HG02678 (cell line): ENCODE measurements around the gene RAB24.
"Not testable (repeated sequence)": the region's sequence is repeated elsewhere in the genome, so short reads cannot be mapped to it uniquely, and the experiment has no call there.

ENCODE experiments used
- ATAC-seq: cut with Tn5 transposase; IDR thresholded peaks from one replicate; pipeline ENCODE4 v1.9.1; 2021; ENCODE audit warnings: mild to moderate bottlenecking, moderate library complexity; ENCODE audit not compliant: unreplicated experiment

The RAB24 gene

DNA sequence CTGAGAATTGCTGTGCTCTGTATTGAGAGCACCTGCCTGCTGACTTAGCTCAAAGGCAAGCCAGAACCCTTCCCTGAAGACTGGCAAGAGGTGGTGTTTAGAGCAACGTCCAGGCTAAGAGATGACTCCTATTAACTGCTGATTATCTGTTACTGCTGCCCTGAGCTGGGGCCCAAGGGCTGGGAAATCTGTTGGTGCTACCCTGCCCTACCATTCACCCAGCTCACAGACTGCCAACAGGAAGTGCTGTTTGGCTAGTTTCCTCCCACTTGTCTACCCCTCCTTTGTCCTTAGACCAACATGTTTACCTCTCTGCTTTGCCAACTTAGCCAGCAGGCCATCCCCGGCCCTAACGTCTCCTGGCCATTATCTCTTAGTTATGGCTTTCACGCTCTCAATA lies 6.9 kb downstream of the RAB24 start:
- no peak for ATAC-seq

DNA sequence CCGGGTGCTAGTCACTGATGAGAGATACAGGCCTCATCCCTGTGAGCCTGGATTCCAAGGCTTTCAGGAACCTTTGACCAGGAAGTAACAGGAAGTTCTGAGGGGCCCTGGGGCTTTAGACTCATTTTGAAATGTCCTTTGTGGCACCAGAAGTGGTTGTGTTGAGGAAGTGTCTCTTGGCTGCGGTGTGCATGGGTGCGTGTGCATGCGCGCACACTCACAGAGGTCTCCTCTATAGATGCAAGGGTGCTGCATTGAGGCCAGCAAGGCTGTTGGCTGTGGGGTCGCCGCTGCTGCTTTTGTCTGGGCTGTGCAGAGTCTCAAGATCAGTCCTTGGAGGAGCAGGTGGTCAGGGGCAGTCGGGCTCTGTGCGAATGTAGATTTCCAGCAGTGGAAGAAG lies 7.6 kb downstream of the RAB24 start:
- no peak for ATAC-seq

DNA sequence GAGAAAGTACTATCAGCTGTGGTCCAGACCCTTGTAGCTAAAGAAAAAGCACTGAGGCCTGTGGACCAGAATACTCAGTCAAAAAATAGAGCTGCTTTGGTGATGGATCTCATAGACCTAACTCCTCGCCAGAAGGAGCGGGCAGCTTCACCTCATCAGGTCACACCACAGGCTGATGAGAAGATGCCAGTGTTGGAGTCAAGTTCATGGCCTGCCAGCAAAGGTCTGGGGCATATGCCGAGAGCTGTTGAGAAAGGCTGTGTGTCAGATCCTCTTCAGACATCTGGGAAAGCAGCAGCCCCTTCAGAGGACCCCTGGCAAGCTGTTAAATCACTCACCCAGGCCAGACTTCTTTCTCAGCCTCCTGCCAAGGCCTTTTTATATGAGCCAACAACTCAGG lies 8.9 kb downstream of the RAB24 start:
- no peak for ATAC-seq

DNA sequence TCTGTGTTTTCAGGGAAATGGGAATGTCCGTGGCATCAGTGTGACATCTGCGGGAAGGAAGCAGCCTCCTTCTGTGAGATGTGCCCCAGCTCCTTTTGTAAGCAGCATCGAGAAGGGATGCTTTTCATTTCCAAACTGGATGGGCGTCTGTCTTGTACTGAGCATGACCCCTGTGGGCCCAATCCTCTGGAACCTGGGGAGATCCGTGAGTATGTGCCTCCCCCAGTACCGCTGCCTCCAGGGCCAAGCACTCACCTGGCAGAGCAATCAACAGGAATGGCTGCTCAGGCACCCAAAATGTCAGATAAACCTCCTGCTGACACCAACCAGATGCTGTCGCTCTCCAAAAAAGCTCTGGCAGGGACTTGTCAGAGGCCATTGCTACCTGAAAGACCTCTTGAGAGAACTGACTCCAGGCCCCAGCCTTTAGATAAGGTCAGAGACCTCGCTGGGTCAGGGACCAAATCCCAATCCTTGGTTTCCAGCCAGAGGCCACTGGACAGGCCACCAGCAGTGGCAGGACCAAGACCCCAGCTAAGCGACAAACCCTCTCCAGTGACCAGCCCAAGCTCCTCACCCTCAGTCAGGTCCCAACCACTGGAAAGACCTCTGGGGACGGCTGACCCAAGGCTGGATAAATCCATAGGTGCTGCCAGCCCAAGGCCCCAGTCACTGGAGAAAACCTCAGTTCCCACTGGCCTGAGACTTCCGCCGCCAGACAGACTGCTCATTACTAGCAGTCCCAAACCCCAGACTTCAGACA lies 9.5 kb downstream of the RAB24 start:
- no peak for ATAC-seq

DNA sequence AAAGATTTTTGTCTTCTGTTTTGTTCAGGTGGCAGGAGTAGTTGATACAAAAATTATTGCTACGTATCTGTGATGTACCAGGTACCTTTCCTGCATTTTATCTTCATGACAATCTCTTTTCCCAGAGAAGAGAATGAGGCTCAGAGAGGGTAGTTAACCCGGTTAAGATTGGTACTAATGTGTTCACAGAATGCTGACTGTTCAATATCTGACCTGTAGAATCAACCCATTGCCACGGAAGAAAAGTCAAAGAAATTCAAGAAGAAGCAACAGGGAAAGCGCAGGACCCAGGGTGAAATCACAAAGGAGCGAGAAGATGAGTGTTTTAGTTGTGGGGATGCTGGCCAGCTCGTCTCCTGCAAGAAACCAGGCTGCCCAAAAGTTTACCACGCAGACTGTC lies 11.8 kb downstream of the RAB24 start:
- no peak for ATAC-seq

DNA sequence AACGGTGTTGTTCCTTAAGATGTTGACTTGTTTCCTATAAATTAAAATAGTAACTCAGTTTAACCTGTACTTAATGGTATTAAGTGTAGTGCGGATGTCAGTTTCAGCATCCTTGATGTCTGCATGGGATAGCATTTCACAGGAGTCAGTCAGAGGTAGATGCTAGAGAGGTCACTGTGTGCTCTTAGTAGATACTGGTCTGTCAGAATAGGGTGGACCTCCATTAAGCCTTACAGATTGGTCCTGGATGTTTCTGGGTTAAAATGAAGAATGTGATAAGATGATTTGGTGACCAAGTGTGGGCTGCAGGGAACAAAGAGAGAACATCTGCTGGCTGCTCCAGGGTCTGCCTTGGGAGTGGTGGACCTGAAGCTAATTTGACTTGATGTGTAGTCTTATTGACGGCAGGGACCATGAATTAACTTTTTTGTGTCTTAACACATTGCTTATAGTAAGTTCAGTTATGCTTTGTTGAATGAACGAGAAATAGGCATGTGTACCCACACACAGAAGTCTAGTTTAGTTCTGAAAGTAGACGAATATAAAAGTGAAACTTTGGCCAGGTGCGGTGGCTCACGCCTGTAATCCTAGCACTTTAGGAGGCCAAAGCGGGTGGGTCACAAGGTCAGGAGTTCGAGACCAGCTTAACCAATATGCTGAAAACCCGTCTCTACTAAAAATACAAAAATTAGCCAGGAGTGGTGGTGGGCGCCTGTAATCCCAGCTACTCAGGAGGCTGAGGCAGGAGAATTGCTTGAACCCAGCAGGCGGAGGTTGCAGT lies 12.5 kb downstream of the RAB24 start:
- ATAC-seq, result no peak

DNA sequence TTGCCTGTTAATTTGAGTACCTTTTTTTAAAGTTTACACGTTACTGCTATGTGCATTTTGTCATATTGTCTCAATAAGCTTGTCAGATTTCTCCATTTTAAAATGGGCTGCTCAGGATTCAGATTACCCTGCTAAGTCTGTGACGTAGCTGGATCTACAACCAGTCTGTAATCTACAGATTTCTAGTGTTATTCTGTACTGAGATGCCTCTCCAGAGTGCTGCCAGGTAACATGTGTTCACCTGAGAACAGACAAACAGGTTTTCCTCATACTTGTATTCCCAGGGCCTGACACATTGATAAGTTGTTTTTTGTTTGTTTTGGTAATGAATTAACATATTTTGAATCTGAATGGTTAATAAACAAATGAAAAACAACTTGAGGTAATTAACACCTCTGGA lies 15.3 kb downstream of the RAB24 start:
- ATAC-seq, result no peak

DNA sequence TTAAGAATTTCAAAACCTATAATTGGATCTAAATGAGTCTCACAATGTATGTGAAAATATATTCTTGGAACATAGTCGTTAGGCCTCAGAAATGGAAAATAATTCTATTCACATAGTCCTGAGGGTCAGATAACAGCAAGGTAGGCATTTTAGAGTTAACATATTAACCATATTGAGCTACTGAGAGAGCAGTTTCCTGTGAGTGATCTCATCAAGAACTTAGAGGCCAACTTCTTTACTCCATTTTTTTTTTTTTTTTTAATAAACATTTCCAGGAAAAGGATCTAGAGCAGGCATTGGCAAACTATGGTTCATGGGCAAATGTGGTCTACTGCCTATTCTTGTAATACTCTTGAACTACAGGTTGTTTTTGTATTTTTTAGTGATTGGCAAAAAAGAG lies 26.6 kb downstream of the RAB24 start:
- no peak for ATAC-seq

DNA sequence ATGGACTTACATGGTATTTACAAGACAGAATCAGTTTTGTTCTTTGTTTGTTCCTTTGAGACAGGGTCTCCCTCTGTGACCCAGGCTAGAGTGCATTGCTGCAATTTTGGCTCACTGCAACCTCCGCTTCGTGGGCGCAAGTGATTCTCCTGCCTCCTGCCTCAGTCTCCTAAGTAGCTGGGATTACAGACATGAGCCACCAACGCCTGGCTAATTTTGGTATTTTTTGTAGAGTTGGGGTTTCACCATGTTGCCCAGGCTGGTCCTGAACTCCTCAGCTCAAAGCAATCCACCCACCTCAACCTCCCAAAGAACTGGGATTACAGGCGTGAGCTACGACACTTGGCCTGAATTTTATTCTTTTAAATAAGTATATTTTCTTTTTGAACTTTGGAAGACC lies 27.6 kb downstream of the RAB24 start:
- ATAC-seq, result no peak

DNA sequence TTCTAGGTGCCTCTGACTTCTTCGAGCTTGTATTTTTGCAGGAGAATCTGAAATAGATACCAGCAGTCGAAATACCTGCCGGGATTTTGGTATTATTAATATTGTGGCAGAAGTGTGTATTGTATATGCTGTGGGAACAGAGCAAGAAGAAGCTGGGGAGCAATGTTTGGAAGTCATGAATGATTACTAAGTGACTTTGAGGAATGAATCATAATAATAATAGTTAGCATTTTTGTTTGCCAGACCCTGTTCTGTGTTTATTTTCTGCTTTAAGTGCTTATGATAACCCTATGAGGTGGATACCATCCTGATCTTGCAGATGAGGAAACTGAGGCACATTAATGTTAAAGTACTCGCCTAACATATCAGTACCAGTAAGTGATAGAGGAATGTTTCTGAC lies 32.4 kb downstream of the RAB24 start:
- ATAC-seq, result no peak

DNA sequence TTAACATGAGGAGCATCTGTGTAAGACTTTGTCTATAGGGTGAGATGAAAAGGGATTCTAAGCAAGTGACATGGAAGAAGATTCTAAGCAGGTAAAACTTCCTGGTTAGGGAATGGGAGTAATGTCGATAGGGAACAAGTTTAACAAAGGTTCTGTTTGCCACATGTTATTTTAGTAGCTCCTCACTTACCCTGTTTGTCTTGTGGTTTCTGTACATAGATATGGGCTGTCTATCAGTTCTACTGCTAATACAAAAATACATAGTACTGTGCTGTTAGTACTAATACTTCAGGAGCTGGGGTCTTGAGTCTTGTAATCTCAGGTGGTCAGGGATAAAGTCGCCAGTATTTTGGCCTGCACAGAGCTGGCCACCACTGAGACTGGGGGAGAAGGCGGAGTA lies 32.9 kb downstream of the RAB24 start:
- ATAC-seq, result no peak

DNA sequence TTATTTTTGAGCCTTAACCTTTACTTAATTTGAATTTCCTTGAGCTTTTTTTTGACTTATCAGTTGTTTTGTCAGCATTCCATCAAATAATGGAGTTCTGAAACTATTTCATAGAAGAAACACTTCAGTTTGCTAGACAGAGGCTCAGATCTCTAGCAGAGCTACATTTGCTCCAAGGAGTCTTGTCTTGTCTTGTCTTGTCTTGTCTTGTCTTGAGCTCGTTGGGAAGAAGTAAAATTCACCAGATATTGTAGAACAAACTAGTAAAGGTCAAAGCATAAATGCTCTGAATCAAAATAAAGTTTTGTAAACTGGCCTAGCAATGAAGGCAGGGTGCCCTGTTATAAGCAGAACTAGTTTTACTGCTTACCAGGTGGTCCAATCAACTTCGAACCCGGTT lies 33.5 kb downstream of the RAB24 start:
- ATAC-seq, result no peak

DNA sequence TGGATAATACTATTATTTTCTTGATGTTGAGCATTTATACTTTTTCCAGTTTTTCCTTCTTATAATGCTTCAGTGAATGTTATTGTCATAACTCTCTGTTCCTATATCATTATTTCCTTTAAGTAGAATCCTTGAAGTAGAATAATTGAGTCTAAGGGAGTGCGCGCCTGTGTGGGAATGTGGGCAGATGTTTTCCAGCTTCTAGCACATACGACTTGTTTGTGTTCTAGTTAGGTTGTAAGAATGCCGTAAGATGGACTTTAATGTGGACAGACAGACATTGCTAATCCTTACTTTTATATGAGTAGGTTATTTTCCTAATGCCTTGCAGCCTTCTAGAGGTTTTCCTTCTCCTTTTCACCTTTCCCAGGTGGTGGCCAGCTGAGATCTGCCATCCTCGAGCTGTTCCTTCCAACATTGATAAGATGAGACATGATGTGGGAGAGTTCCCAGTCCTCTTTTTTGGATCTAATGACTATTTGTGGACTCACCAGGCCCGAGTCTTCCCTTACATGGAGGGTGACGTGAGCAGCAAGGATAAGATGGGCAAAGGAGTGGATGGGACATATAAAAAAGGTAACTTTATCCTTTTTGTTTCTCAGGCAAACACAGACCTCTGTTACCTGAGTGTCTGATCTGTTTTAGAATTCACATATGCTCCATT lies 34.2 kb downstream of the RAB24 start:
- ATAC-seq, result no peak

DNA sequence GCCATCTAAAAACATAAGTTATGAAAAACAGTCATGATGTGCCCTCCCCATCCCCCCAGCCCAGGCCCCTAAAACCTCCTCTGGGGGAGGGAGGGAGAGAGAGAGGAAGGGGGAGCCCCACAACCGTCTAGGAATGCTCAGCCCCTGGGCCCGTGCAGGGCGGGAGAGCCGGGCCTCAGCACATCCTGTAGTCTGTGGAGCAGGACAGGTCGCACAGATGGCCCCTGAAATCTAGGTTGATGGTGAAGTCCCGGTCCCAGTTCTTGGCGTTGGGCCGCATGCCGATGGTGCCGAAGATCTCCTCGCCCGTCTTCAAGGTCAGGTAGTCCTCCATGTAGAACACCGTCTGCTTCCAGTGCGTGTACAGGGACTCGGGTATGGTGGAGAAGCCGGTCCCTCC lies 38.1 kb downstream of the RAB24 start:
- ATAC-seq, result no peak

DNA sequence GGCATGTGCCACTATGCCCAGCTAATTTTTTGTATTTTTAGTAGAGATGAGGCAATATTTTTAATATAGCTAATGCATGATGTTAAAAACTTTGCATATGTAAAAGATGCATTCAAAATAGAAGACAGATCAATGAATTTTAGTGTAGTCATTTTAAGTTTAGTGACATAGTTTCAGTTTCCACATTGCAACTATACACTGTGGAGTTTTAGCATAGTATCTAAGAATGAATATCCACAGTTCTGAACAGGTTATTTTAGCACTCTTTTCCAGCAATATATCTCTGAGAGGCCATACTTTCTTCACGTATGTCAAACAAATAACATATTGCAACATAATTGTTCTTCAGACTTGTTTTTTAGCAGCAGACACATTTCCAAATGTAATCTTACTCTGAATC lies 39.3 kb downstream of the RAB24 start:
- no peak for ATAC-seq

DNA sequence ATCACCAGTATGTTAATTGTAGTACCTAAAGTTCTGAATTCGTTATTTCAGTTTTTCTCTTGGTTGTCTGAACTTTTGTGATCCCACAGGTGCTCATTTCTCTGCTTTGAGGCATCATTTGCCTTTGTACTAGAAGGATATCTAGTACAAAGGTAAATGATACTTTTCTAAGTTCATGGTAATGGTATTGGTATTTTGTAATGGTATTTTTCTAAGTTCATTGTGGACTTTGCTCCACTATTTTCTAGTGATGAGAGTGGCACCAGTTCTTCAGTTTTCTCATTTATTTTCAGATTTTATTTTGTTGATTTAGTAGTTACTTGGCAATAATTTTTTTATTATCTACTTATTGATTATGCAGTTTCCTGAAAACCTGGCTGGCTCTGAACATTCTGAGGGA lies 42.0 kb downstream of the RAB24 start:
- ATAC-seq, result no peak

DNA sequence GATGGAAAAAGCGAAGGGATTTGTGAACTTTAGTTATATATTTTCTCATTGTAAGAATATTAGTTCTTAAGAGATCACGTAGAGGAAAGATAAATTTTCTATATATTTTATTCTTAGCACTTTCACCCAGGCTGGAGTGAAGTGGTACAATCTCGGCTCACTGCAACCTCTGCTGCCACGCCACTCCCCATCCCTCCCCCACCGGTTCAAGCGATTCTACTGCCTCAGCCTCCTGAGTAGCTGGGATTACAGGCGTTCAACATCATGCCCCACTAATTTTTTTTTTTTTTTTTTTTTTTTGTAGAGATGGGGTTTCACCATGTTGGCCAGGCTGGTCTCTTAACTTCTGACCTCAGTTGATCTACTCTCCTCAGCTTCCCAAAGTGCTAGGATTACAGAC lies 42.6 kb downstream of the RAB24 start:
- ATAC-seq, result no peak

DNA sequence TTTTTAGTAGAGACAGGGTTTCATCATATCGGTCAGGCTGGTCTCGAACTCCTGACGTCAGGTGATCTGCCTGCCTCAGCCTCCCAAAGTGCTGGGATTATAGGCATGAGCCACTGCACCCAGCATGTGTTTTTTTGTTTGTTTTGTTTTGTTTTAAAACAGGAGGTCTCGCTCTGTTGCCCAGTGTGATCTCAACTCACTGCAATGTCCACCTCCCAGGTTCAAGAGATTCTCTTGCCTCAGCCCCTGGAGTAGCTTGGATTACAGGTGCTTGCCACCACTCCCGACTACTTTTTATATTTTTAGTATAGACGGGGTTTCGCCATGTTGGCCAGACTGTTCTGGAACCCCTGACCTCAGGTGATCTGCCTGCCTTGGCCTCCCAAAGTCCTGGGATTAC lies 44.8 kb downstream of the RAB24 start:
- not testable (repeated sequence) for ATAC-seq

DNA sequence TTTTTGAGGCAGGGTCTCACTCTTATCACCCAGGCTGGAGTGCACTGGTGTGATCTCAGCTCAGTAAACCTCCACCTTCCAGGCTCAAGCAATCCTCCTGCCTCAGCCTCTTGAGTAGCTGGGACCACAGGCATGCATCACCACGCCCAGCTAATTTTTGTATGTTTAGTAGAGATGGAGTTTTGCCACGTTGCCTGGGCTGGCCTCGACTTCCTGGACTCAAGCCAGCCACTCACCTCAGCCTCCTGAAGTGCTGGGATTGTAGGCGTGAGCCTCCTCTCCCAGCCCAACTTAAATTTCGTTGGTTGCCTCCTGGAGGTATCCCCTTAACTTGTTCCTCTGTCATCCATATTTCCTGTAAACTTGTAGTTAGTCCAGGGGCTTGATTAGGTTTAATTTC lies 47.2 kb downstream of the RAB24 start:
- no peak for ATAC-seq

DNA sequence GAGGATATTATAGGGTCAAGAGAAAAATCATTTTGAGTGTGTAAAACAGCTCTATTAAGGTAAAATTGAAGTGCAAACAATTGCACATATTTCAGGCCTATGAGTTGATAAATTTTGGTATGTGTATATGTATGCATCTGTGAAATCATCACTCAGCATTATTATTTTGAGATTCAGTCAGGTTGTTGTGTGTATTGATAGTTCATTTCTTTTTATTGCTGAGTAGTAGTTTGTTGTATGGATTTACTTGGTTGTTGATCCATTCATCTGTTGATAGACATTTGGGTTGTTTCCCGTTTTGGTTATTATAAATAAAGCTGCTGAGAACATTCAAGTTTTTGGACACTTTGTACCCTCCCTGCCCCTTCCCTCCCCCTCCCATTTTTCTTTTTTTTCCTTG lies 50.3 kb downstream of the RAB24 start:
- ATAC-seq, result no peak
